Measurements from ENCODE around the gene OR11H12. TPM values are rescaled to one million over a fixed set of nuclear protein-coding genes. Genes with fewer than 3 reads are reported as not detected.
"Not testable (repeated sequence)": the region's sequence is repeated elsewhere in the genome, so short reads cannot be mapped to it uniquely, and the experiment has no call there.

OR11H12 gene, protein sequence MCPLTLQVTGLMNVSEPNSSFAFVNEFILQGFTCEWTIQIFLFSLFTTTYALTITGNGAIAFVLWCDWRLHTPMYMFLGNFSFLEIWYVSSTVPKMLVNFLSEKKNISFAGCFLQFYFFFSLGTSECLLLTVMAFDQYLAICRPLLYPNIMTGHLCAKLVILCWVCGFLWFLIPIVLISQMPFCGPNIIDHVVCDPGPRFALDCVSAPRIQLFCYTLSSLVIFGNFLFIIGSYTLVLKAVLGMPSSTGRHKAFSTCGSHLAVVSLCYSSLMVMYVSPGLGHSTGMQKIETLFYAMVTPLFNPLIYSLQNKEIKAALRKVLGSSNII
- total RNA-seq (not detected), polyA plus RNA-seq (not detected)
- long read RNA-seq, donor 1, result 0 reads
- long read RNA-seq, donor 2, result 0 reads
- long read RNA-seq, donor 3, result 0 reads
- long read RNA-seq, donor 4, result 0 reads
- long read RNA-seq, donor 5, result 0 reads
- long read RNA-seq, donor 6, result 0 reads
- long read RNA-seq, donor 7, result 0 reads
- long read RNA-seq, donor 8, result 0 reads
- long read RNA-seq, donor 9, result 0 reads
- long read RNA-seq, donor 10, result 0 reads

DNA sequence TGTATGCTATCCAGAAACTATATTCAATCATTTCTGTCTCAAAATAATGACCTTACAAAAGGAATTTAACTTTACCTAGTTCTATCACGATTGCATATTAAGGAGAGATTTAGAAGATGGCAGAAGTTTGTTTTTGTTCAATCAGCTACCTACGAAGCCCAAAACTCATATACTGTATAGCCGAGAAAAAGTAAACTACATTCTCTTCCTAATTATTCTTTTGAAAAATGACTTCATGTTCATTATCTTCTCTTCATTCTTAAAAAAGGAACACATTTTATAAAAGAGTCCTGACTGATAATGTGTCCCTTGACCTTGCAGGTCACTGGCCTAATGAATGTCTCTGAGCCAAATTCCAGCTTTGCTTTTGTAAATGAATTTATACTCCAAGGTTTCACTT, at the start of gene OR11H12:
OR11H12 (plus strand) TSS at position 301 of the 400 bp plus-strand sequence; CDS start at position 301, 0 bp downstream.
- H3K27ac ChIP-seq; DNase-seq; H3K36me3 ChIP-seq (replicated peaks in 1 of 2); intact Hi-C loops (cut with DNase I); H3K4me3 ChIP-seq; H3K9me3 ChIP-seq (replicated peaks in 1 of 3); H3K4me1 ChIP-seq (replicated peaks in 1 of 2); H3K27me3 ChIP-seq: not testable (repeated sequence)
- WGBS, 4 donors, result no CpG with 5 or more reads among the region's 3 CpGs

DNA sequence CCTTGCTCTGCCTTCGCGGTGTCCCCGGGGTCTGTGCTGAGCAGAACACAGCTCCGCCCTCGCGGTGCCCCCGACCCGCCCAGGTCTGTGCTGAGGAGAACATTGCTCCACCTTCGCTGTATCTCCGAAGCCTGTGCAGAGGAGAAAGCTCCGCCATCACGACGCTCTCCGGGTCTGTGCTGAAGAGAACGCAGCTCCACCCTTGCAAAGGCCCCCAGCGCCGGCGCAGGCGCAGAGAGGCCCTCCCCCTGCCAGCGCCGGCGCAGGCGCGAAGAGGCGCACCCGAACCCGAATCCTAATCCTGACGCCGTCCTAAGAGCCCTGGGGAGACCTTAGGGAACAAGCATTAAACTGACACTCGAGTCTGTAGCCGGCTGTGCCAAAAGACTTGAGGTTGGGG, 18.0 kb upstream of the OR11H12 start:
- H3K27me3 ChIP-seq; H3K4me1 ChIP-seq (replicated peaks in 1 of 2); H3K4me3 ChIP-seq; H3K9me3 ChIP-seq (replicated peaks in 1 of 3); DNase-seq; intact Hi-C loops (cut with DNase I); H3K27ac ChIP-seq; H3K36me3 ChIP-seq (replicated peaks in 1 of 2): not testable (repeated sequence)
- 66 to 77% (median 68%) methylated on average over 15 to 24 of the region's 31 CpGs; no CpG with 5 or more reads in 1 of the 4 donors for WGBS, 4 donors

DNA sequence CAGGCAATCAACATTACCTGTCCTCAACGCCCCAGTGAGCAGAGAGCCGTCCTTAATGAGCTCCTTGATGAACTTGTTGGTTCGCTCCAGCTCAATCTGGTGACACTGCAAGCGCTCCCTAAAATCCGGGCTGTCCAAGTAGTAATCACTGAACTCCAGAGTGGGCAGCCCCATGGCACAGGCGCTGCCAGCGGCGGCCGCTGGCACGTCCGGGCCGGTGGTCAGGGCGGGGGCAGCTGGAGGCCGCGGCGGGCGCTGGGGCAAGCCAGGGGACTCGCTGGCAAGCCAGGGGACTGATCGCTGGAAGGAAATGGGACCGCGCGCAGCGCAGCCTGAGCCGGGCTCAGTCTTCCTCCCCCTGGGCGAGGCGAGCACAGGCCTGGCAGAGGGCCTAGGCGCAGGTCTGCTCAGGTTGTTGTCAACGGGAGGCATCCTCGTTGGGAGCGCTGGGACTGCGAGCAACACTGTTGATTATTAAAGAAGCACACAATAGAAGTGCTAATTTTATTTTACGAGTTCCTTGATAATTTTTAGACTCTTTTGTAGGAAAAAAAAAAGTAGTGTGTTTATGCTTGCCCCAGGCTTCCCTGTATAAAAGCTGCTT, 25.8 kb downstream of the OR11H12 start:
- DNase-seq, result not testable (repeated sequence)
- WGBS, 4 donors, result 72 to 74% methylated on average over 9 to 12 of the region's 32 CpGs; no CpG with 5 or more reads in 2 of the 4 donors

DNA sequence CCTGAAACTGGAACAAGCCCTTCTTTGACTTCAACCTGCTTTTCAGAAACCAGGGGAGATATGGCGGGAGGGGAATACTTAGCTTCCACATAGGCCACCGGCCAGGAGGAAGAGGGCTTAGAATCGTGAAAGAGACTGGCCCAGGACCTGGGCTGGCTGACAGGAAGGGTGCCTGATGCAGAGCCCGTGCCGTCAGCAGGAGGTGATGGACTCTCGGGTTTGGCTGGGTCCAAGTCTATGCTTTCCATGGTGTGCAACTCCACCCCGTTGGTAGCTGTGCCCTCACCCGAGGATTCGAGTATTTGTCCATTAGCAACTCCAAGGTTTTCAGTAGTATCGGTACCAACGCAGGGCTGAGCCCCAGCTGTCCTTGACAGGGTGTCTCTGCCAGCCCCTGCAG, 35.1 kb downstream of the OR11H12 start:
- H3K9me3 ChIP-seq (replicated peaks in 1 of 3); H3K27ac ChIP-seq; H3K27me3 ChIP-seq; DNase-seq; H3K36me3 ChIP-seq (replicated peaks in 1 of 2); intact Hi-C loops (cut with DNase I); H3K4me1 ChIP-seq (replicated peaks in 1 of 2); H3K4me3 ChIP-seq: not testable (repeated sequence)
- no CpG with 5 or more reads among the region's 11 CpGs for WGBS, 4 donors

More for the DNA sequence above, 25.8 kb downstream of the OR11H12 start:
- H3K4me3 ChIP-seq; H3K9me3 ChIP-seq (replicated peaks in 1 of 3); H3K27me3 ChIP-seq; H3K4me1 ChIP-seq (replicated peaks in 1 of 2); intact Hi-C loops (cut with DNase I); H3K36me3 ChIP-seq (replicated peaks in 1 of 2); H3K27ac ChIP-seq: not testable (repeated sequence)

DNA sequence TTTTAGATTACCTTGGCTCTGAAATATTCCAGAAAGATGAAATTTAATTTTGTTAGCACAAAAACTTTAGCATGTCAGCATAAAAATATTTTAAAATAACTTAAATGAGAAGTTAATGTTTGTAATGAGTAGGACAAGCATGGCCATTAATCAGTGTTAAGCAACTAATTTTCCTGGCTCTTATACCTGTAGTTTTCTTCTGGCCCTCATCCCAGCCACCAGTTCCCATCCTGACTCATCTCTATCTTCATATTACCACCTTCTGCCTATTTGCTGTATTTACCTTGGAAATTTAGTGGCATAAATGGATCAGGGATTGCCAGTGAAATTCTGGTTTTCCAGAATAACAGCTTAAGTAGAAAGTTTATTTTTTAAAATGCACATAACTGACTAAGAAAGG, 37.1 kb downstream of the OR11H12 start:
- DNase-seq; H3K4me3 ChIP-seq; H3K36me3 ChIP-seq (replicated peaks in 1 of 2); H3K27me3 ChIP-seq; H3K4me1 ChIP-seq (replicated peaks in 1 of 2); H3K9me3 ChIP-seq (replicated peaks in 1 of 3); intact Hi-C loops (cut with DNase I); H3K27ac ChIP-seq: not testable (repeated sequence)

DNA sequence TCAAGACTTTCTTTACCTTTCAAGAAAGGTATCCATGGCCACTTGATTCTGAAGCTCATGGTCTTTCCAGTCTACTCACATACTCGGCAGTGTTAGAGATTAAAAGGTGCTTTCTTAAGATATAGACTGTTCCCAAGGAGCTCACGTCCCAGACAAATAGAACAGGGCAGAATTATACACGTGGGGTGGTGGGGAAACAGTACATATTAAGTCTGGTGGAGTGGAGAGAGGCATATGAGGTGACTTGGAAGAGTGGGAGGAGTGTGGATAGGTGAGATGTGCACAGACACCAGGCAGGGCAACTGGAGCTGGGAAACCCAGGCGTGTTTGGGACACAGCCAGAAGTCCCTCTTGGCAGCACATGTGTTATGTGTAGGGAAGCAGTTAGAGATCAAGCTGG, 37.9 kb downstream of the OR11H12 start:
- 10 to 15% (median 13%) methylated on average over 2 to 3 of the region's 4 CpGs for WGBS, 4 donors
- H3K36me3 ChIP-seq (replicated peaks in 1 of 2); intact Hi-C loops (cut with DNase I); H3K4me1 ChIP-seq (replicated peaks in 1 of 2); H3K27ac ChIP-seq; H3K27me3 ChIP-seq; H3K4me3 ChIP-seq; DNase-seq; H3K9me3 ChIP-seq (replicated peaks in 1 of 3): not testable (repeated sequence)

DNA sequence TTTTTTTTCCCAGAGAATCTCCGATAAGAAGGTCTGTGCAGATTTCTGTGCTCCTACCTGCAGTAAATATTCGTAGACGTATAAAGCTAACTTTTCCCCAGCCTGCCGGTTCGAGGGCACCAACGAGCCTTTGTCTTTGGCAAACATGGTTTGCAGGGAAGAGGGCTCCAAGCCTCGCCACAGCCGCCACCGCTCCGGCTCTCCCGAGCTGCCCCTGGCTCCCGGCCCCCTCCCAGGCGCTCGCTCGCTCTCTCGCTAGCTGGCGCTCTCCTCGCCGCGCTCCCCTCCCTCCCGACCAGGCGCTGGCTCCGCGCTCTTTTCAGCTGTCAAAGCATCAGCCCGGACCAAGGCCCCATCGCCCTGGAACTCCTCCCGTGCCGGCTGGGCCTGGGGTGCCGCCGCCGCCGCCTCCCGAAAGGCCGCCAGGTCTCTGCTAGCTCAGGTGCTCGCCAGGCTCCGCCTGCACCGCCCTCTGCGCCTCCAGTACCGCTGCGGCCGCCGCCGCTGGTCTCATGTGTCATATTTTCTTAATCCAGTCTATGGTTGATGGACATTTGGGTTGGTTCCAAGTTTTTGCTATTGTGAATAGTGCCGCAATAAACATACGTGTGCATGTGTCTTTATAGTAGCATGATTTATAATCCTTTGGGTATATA, 45.3 kb downstream of the OR11H12 start:
- H3K4me3 ChIP-seq; H3K4me1 ChIP-seq (replicated peaks in 1 of 2); H3K9me3 ChIP-seq (replicated peaks in 1 of 3); H3K27ac ChIP-seq; H3K36me3 ChIP-seq (replicated peaks in 1 of 2); DNase-seq; intact Hi-C loops (cut with DNase I); H3K27me3 ChIP-seq: not testable (repeated sequence)
- WGBS, 4 donors, result 51 to 74% (median 64%) methylated on average over 17 to 19 of the region's 45 CpGs

Small RNAs within 50 kb of the gene (small RNA-seq; reads per million reads assigned to genes)
- gene CR383656.6, result 0 reads per million in 2 donors
- gene CR383656.7, result 0 reads per million in 2 donors
- gene CR383656.9, result 0 reads per million in 2 donors
